ENCODE measurements around the gene BCL7B.

Gene BCL7B

GRCh38 chr7:73557108-73557396 lies 438 bp downstream of the BCL7B start (continued):
- TF ChIP-seq ZNF704 (tag by site-specific recombination; IDR thresholded peaks at IDR 0.05) (no peak), KLF10 (tag by site-specific recombination; IDR thresholded peaks at IDR 0.05) (peak; percentile 90), BCL11B (tag by site-specific recombination; IDR thresholded peaks at IDR 0.05; ENCODE audit: low read depth) (no peak), ZNF366 (tag by site-specific recombination; conservative IDR thresholded peaks at IDR 0.05) (no peak), ZXDB (tag by site-specific recombination; IDR thresholded peaks at IDR 0.05) (no peak), HOXC10 (CRISPR knock-in tag; IDR thresholded peaks at IDR 0.05) (no peak), GLIS2 (tag by site-specific recombination; IDR thresholded peaks at IDR 0.05) (no peak), KLF8 (tag by site-specific recombination; IDR thresholded peaks at IDR 0.05) (peak; percentile 47; the same call in 1 of the 2 replicates), CTCF (tag by site-specific recombination; IDR thresholded peaks at IDR 0.05) (no peak), KLF7 (tag by site-specific recombination; IDR thresholded peaks at IDR 0.05; ENCODE audit: borderline replicate concordance) (no peak), OVOL3 (tag by site-specific recombination; IDR thresholded peaks at IDR 0.05) (no peak), ZBTB17 (tag by site-specific recombination; IDR thresholded peaks at IDR 0.05) (no peak), ZNF202 (tag by site-specific recombination; IDR thresholded peaks at IDR 0.05; ENCODE audit: borderline replicate concordance) (no peak), ZNF175 (tag by site-specific recombination; IDR thresholded peaks at IDR 0.05) (no peak), ZNF398 (tag by site-specific recombination; IDR thresholded peaks at IDR 0.05) (no peak), KLF1 (tag by site-specific recombination; IDR thresholded peaks at IDR 0.05) (no peak), MYNN (tag by site-specific recombination; IDR thresholded peaks at IDR 0.05; ENCODE audit: borderline replicate concordance) (no peak), ZNF324 (tag by site-specific recombination; IDR thresholded peaks at IDR 0.05) (no peak), ZNF112 (tag by site-specific recombination; IDR thresholded peaks at IDR 0.05) (no peak), ZNF596 (tag by site-specific recombination; IDR thresholded peaks at IDR 0.05) (no peak), ZNF2 (tag by site-specific recombination; IDR thresholded peaks at IDR 0.05) (no peak), ZNF311 (tag by site-specific recombination; IDR thresholded peaks at IDR 0.05; ENCODE audit: borderline replicate concordance) (no peak), ZNF660 (tag by site-specific recombination; IDR thresholded peaks at IDR 0.05) (0 out of 2 replicates have a peak, but pooled peaks have one; percentile 25), ZNF335 (tag by site-specific recombination; conservative IDR thresholded peaks at IDR 0.05) (no peak)
- TF ChIP-seq, protein P1, sequence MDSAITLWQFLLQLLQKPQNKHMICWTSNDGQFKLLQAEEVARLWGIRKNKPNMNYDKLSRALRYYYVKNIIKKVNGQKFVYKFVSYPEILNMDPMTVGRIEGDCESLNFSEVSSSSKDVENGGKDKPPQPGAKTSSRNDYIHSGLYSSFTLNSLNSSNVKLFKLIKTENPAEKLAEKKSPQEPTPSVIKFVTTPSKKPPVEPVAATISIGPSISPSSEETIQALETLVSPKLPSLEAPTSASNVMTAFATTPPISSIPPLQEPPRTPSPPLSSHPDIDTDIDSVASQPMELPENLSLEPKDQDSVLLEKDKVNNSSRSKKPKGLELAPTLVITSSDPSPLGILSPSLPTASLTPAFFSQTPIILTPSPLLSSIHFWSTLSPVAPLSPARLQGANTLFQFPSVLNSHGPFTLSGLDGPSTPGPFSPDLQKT (IDR thresholded peaks at IDR 0.05; ENCODE audit: borderline replicate concordance, low read depth, low read length): peak; percentile 33; the same call in 1 of the 2 replicates
- TF ChIP-seq, protein P2, sequence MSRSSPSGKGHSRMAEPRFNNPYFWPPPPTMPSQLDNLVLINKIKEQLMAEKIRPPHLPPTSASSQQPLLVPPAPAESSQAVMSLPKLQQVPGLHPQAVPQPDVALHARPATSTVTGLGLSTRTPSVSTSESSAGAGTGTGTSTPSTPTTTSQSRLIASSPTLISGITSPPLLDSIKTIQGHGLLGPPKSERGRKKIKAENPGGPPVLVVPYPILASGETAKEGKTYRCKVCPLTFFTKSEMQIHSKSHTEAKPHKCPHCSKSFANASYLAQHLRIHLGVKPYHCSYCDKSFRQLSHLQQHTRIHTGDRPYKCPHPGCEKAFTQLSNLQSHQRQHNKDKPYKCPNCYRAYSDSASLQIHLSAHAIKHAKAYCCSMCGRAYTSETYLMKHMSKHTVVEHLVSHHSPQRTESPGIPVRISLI (tag by site-specific recombination; IDR thresholded peaks at IDR 0.05): no peak
- TF ChIP-seq, protein P3, sequence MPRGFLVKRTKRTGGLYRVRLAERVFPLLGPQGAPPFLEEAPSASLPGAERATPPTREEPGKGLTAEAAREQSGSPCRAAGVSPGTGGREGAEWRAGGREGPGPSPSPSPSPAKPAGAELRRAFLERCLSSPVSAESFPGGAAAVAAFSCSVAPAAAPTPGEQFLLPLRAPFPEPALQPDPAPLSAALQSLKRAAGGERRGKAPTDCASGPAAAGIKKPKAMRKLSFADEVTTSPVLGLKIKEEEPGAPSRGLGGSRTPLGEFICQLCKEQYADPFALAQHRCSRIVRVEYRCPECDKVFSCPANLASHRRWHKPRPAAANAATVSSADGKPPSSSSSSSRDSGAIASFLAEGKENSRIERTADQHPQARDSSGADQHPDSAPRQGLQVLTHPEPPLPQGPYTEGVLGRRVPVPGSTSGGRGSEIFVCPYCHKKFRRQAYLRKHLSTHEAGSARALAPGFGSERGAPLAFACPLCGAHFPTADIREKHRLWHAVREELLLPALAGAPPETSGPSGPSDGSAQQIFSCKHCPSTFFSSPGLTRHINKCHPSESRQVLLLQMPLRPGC (tag by site-specific recombination; IDR thresholded peaks at IDR 0.05): no peak
- TF ChIP-seq, protein P4, sequence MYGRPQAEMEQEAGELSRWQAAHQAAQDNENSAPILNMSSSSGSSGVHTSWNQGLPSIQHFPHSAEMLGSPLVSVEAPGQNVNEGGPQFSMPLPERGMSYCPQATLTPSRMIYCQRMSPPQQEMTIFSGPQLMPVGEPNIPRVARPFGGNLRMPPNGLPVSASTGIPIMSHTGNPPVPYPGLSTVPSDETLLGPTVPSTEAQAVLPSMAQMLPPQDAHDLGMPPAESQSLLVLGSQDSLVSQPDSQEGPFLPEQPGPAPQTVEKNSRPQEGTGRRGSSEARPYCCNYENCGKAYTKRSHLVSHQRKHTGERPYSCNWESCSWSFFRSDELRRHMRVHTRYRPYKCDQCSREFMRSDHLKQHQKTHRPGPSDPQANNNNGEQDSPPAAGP (tag by site-specific recombination; IDR thresholded peaks at IDR 0.05): no peak
- TF ChIP-seq, protein P5, sequence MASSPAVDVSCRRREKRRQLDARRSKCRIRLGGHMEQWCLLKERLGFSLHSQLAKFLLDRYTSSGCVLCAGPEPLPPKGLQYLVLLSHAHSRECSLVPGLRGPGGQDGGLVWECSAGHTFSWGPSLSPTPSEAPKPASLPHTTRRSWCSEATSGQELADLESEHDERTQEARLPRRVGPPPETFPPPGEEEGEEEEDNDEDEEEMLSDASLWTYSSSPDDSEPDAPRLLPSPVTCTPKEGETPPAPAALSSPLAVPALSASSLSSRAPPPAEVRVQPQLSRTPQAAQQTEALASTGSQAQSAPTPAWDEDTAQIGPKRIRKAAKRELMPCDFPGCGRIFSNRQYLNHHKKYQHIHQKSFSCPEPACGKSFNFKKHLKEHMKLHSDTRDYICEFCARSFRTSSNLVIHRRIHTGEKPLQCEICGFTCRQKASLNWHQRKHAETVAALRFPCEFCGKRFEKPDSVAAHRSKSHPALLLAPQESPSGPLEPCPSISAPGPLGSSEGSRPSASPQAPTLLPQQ (tag by site-specific recombination; IDR thresholded peaks at IDR 0.05): no peak
- TF ChIP-seq, protein P6, sequence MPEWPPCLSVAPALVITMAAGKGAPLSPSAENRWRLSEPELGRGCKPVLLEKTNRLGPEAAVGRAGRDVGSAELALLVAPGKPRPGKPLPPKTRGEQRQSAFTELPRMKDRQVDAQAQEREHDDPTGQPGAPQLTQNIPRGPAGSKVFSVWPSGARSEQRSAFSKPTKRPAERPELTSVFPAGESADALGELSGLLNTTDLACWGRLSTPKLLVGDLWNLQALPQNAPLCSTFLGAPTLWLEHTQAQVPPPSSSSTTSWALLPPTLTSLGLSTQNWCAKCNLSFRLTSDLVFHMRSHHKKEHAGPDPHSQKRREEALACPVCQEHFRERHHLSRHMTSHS (tag by site-specific recombination; IDR thresholded peaks at IDR 0.05): no peak
